ENCODE results near the gene MIEN1. TPM values are rescaled to one million over a fixed set of nuclear protein-coding genes. Genes with fewer than 3 reads are reported as not detected.

Gene MIEN1
- total and polyA plus RNA-seq, 2 of the 13 experiments (the other 11 are each of a cell fraction or from before 2014, with no cell fraction given), result 40.6 to 56.6 TPM

- TF ChIP-seq RFXAP (CRISPR knock-in tag; IDR thresholded peaks at IDR 0.05; ENCODE audit: borderline replicate concordance) (0 out of 2 replicates have a peak, but pooled peaks have one; percentile 23), ZNF792 (CRISPR knock-in tag; IDR thresholded peaks at IDR 0.05) (0 out of 2 replicates have a peak, but pooled peaks have one; percentile 7), ZNF512B (CRISPR knock-in tag; IDR thresholded peaks at IDR 0.05; ENCODE audit: borderline replicate concordance) (no peak), AKAP8 (CRISPR knock-in tag; IDR thresholded peaks at IDR 0.05) (0 out of 2 replicates have a peak, but pooled peaks have one; percentile 16), KDM1A (CRISPR knock-in tag; IDR thresholded peaks at IDR 0.05) (peak; percentile 70), MIXL1 (CRISPR knock-in tag; IDR thresholded peaks at IDR 0.05) (no peak), HMGXB4 (CRISPR knock-in tag; IDR thresholded peaks at IDR 0.05; ENCODE audit: borderline replicate concordance in 1 of 2, low read depth in 1 of 2) (peak in 1 of 2 experiments; percentile 58; a peak in 2 of 4 replicates), SP140L (CRISPR knock-in tag; IDR thresholded peaks at IDR 0.05; ENCODE audit: borderline replicate concordance) (no peak), ZNF720 (CRISPR knock-in tag; IDR thresholded peaks at IDR 0.05) (no peak), ADNP (CRISPR knock-in tag; IDR thresholded peaks at IDR 0.05) (peak; percentile 85), ZBTB38 (CRISPR knock-in tag; IDR thresholded peaks at IDR 0.05) (0 out of 2 replicates have a peak, but pooled peaks have one; percentile 49), CBX5 (CRISPR knock-in tag; IDR thresholded peaks at IDR 0.05; ENCODE audit: borderline replicate concordance) (0 out of 2 replicates have a peak, but pooled peaks have one; percentile 15), ZBTB10 (CRISPR knock-in tag; IDR thresholded peaks at IDR 0.05; ENCODE audit: borderline replicate concordance) (no peak), MAF1 (CRISPR knock-in tag; IDR thresholded peaks at IDR 0.05; ENCODE audit: borderline replicate concordance) (no peak), ZNF772 (CRISPR knock-in tag; IDR thresholded peaks at IDR 0.05) (0 out of 2 replicates have a peak, but pooled peaks have one; percentile 1), ZNF232 (CRISPR knock-in tag; IDR thresholded peaks at IDR 0.05; ENCODE audit: borderline replicate concordance) (no peak), ZNF121 (CRISPR knock-in tag; IDR thresholded peaks at IDR 0.05) (peak; percentile 83), TFAP4 (IDR thresholded peaks at IDR 0.05; ENCODE audit: borderline replicate concordance, low read depth) (no peak)
These were observed 20.7 kb upstream of the MIEN1 start (continued) for GRCh38 chr17:39751016-39751543.

Measured in HepG2 (cell line).